ENCODE measurements around the gene OR1L8. TPM values are rescaled to one million over a fixed set of nuclear protein-coding genes. Genes with fewer than 3 reads are reported as not detected.
"Not testable (repeated sequence)": the region's sequence is repeated elsewhere in the genome, so short reads cannot be mapped to it uniquely, and the experiment has no call there.

The OR1L8 gene, protein sequence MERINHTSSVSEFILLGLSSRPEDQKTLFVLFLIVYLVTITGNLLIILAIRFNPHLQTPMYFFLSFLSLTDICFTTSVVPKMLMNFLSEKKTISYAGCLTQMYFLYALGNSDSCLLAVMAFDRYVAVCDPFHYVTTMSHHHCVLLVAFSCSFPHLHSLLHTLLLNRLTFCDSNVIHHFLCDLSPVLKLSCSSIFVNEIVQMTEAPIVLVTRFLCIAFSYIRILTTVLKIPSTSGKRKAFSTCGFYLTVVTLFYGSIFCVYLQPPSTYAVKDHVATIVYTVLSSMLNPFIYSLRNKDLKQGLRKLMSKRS
- not detected in 2 replicates for total RNA-seq (2014; rRNA removed)
- Bru-seq, nascent RNA, result percentile 18 among the genes with signal in this experiment
- BruChase-seq, experiment 1, labeled RNA remaining after a 6-hour chase, result percentile 21 among the genes with signal in this experiment
- percentile 28 among the genes with signal in this experiment for BruChase-seq, experiment 2, labeled RNA remaining after a 2-hour chase
- long read RNA-seq, partial matches to known transcripts, result 0 of 3 reads
- long read RNA-seq, other reads (novel, unspliced or antisense), result 3 of 3 reads

DNA sequence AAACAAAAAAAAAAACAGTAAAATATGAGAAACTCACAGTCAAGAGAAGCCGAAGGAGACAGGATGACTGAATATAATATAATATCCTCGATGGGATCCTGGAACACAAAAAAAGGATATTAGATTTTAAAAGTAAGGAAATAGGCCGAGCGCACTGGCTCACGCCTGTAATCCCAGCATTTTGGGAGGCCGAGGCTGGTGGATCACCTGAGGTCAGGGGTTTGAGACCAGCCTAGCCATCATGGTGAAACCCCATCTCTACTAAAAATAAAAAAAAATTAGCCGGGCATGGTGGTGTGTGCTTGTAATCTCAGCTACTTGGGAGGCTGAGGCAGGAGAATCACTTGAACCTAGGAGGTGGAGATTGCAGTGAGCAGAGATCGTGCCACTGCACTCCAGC lies at the start of gene OR1L8:
Gene OR1L8 (minus strand): TSS at position 101 of the 400 bp plus-strand sequence. CDS start 14,907 bp downstream, outside the sequence.
- H3K9me2 ChIP-seq (replicated peaks; ENCODE audit: low read length); H4K20me1 ChIP-seq (ENCODE audit: low read length); H3K9me3 ChIP-seq (ENCODE audit: low read length); POLR2A ChIA-PET (ENCODE audit: unreplicated experiment); intact Hi-C loops (cut with micrococcal nuclease); H2AFZ ChIP-seq (ENCODE audit: low read length); H3K4me2 ChIP-seq (ENCODE audit: low read length); H3K79me2 ChIP-seq (ENCODE audit: low read length); CTCF ChIA-PET; DNase-seq; H3K27ac ChIP-seq (ENCODE audit: low read length); H3F3A ChIP-seq (ENCODE audit: low read length, unreplicated experiment); H3K36me3 ChIP-seq (ENCODE audit: low read depth, low read length); H3K27me3 ChIP-seq (ENCODE audit: low read length); BruUV-seq (replicated peaks); ATAC-seq; H3K4me3 ChIP-seq (ENCODE audit: low read length); H3K9ac ChIP-seq (ENCODE audit: low read length): not testable (repeated sequence)
- H3K4me1 ChIP-seq (ENCODE audit: insufficient read depth, low read length), result peaks cover 10% of the 10 kb centered on the region

DNA sequence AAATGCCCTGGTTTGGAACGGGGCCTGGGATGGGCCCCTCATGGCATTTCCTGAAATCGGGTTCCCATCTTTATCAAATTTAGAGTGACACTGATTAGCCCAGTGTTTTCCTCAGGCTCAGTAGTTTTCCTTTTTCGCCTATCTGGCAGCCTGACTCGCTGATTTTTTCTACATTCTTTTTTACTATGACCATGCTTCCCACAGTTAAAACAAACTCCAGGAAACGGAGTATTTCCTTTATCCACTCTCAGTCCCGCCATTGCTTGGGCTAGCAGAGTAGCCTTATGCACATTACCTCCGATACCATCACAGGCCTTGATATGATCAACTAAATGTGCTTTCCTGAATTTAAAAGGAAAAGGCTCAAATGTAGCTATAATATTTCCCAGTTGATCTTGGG lies 36.8 kb upstream of the OR1L8 start:
- Histone ChIP-seq H3K9me2 (replicated peaks; ENCODE audit: low read length) (no peaks in the 10 kb centered on the region), H2AFZ (ENCODE audit: low read length) (no peak overlapping the region), H3K4me3 (ENCODE audit: low read length) (no peak overlapping the region), H3K4me1 (ENCODE audit: insufficient read depth, low read length) (no peaks in the 10 kb centered on the region), H3K4me2 (ENCODE audit: low read length) (no peak overlapping the region), H3K27me3 (ENCODE audit: low read length) (peaks cover 14% of the 10 kb centered on the region), H3K36me3 (ENCODE audit: low read depth, low read length) (no peaks in the 10 kb centered on the region), H3F3A (ENCODE audit: low read length, unreplicated experiment) (no peaks in the 10 kb centered on the region), H4K20me1 (ENCODE audit: low read length) (no peaks in the 10 kb centered on the region), H3K27ac (ENCODE audit: low read length) (no peak overlapping the region), H3K79me2 (ENCODE audit: low read length) (no peaks in the 10 kb centered on the region), H3K9me3 (ENCODE audit: low read length) (no peaks in the 10 kb centered on the region), H3K9ac (ENCODE audit: low read length) (no peak overlapping the region)
- CTCF ChIA-PET, result no interaction called here
- ATAC-seq, result no peak
- intact Hi-C loops (cut with micrococcal nuclease), result no loop called here
- POLR2A ChIA-PET (ENCODE audit: unreplicated experiment), result no interaction called here
- TF ChIP-seq EZH2 (IDR thresholded peaks at IDR 0.05; ENCODE audit: low read length, unreplicated experiment), result no peak
- TF ChIP-seq, protein P1, sequence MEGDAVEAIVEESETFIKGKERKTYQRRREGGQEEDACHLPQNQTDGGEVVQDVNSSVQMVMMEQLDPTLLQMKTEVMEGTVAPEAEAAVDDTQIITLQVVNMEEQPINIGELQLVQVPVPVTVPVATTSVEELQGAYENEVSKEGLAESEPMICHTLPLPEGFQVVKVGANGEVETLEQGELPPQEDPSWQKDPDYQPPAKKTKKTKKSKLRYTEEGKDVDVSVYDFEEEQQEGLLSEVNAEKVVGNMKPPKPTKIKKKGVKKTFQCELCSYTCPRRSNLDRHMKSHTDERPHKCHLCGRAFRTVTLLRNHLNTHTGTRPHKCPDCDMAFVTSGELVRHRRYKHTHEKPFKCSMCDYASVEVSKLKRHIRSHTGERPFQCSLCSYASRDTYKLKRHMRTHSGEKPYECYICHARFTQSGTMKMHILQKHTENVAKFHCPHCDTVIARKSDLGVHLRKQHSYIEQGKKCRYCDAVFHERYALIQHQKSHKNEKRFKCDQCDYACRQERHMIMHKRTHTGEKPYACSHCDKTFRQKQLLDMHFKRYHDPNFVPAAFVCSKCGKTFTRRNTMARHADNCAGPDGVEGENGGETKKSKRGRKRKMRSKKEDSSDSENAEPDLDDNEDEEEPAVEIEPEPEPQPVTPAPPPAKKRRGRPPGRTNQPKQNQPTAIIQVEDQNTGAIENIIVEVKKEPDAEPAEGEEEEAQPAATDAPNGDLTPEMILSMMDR (conservative IDR thresholded peaks at IDR 0.05; ENCODE audit: low read depth, low read length), result no peak
- no peak for TF ChIP-seq EZH2phosphoT487 (IDR thresholded peaks at IDR 0.05; ENCODE audit: borderline replicate concordance, low read length)
- DNase-seq, result no peak
- BruUV-seq (replicated peaks), result no TSS peak

DNA sequence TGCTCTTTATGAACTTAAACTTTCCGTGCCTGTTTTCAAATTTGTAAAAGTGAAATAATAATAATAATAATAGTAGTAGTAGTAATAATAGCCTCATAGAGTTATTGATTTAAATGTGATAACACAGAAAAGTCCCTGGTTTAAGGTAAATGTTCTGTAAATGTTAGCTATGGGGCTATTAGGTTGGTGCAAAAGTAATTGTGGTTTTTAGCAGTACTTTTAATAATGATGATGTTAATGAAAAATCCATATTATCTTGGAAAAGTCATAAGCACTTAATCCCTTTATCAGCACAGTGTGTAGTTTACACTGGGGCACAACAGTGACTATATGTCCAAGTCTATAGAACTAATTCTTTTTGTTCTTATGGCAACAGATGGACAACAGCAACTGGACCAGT lies 31.2 kb upstream of the OR1L8 start, which contains the start of gene OR1Q1:
Gene OR1Q1 (plus strand): TSS at position 377 of the 400 bp plus-strand sequence. CDS start 0 bp downstream, at position 377.
- Histone ChIP-seq H3K79me2 (ENCODE audit: low read length) (no peaks in the 10 kb centered on the region), H3K9me2 (replicated peaks; ENCODE audit: low read length) (no peaks in the 10 kb centered on the region), H3F3A (ENCODE audit: low read length, unreplicated experiment) (no peaks in the 10 kb centered on the region), H3K27ac (ENCODE audit: low read length) (no peak within 1 kb of the TSS), H2AFZ (ENCODE audit: low read length) (no peak within 1 kb of the TSS), H3K4me1 (ENCODE audit: insufficient read depth, low read length) (no peaks in the 10 kb centered on the region), H4K20me1 (ENCODE audit: low read length) (no peaks in the 10 kb centered on the region), H3K9ac (ENCODE audit: low read length) (no peak within 1 kb of the TSS), H3K4me3 (ENCODE audit: low read length) (no peak within 1 kb of the TSS), H3K36me3 (ENCODE audit: low read depth, low read length) (no peaks in the 10 kb centered on the region), H3K4me2 (ENCODE audit: low read length) (no peak within 1 kb of the TSS), H3K9me3 (ENCODE audit: low read length) (no peaks in the 10 kb centered on the region), H3K27me3 (ENCODE audit: low read length) (peaks cover 20% of the 10 kb centered on the region; the same call in 1 of the 2 replicates)
- TF ChIP-seq EZH2phosphoT487 (IDR thresholded peaks at IDR 0.05; ENCODE audit: borderline replicate concordance, low read length) (no peak), EZH2 (IDR thresholded peaks at IDR 0.05; ENCODE audit: low read length, unreplicated experiment) (no peak)
- TF ChIP-seq, protein P1 (conservative IDR thresholded peaks at IDR 0.05; ENCODE audit: low read depth, low read length), result no peak
- DNase-seq, result no peak
- intact Hi-C loops (cut with micrococcal nuclease), result no loop called here
- CTCF ChIA-PET, result no interaction called here
- POLR2A ChIA-PET (ENCODE audit: unreplicated experiment), result no interaction called here
- no peak for ATAC-seq
- BruUV-seq (replicated peaks), result no TSS peak
